NCI-H1436 treated with DMSO at 0.1 percent for 48 hours (cell line): ENCODE measurements around the gene DIP2C.
"Not testable (repeated sequence)": the region's sequence is repeated elsewhere in the genome, so short reads cannot be mapped to it uniquely, and the experiment has no call there.

Source experiments
- DNase-seq: peaks from one replicate; lab custom pipeline; 2025; lab: John Stamatoyannopoulos, UW

The DIP2C gene

DNA sequence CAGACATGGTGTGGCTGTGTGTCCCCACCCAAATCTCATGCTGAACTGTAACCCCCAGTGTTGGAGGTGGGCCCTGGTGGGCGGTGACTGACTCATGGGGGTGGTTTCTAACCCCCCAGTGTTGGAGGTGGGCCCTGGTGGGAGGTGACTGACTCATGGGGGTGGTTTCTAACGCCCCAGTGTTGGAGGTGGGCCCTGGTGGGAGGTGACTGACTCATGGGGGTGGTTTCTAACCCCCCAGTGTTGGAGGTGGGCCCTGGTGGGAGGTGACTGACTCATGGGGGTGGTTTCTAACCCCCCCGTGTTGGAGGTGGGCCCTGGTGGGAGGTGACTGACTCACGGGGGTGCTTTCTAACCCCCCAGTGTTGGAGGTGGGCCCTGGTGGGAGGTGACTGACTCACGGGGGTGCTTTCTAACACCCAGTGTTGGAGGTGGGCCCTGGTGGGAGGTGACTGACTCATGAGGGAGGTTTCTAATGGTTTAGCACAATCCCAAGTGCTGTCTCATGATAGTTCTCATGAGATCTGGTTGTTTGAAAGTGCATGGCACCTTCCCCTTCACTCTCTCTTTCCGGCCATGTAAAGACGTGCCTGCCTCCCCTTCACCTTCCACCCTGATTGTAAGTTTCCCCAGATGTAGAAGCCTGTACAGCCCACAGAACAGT lies 78.7 kb downstream of the DIP2C start:
- DNase-seq: not testable (repeated sequence)

DNA sequence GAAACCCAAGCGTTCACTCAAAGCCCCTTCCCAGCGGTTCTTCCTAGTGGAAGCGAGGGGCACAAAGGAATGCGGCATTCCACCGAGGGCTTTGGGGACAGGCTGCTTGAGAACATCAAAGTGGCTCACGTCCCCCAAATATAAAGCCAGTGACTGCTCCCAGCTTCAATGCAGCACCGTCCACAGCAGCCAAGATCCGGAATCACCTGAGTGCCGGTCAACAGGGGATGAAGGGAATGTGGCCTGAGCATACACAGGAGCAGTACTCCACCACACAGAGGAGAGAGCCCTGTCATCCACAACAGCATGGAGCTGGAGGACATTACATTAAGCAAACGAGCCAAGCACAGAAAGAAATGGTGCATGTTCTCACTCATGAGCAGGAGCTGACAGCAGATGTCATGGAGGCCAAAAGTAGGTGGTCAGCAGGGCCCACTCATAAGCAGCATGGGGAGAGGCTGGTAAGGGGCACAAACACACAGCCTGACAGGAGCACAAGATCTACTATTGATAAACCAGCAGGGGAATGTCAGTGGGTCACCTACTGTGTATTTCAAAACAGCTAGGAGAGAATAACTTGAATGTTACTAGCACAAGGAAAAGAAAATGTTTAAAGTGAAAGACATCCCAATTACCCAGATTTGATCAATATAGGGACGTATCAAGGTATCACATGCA lies 79.5 kb downstream of the DIP2C start:
- DNase-seq: no peak

DNA sequence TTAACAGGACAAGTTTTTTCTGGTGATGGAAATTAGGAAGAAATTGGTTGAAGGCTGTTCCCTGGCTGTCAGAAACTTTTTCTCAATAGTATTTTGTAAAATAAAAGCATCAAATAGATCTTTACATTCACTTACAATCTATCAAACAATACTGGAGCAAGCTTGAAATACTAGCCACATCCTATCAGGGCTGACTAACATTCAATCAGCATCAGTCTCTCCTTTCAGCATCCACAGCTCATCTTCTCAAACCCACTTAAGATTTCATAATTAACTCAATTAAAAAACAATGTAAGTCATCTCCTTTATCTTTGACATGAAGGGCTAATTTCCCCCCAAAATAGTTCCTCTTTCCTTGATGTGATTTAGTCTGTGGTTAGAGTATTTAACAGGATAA lies 80.2 kb downstream of the DIP2C start:
- DNase-seq: no peak

DNA sequence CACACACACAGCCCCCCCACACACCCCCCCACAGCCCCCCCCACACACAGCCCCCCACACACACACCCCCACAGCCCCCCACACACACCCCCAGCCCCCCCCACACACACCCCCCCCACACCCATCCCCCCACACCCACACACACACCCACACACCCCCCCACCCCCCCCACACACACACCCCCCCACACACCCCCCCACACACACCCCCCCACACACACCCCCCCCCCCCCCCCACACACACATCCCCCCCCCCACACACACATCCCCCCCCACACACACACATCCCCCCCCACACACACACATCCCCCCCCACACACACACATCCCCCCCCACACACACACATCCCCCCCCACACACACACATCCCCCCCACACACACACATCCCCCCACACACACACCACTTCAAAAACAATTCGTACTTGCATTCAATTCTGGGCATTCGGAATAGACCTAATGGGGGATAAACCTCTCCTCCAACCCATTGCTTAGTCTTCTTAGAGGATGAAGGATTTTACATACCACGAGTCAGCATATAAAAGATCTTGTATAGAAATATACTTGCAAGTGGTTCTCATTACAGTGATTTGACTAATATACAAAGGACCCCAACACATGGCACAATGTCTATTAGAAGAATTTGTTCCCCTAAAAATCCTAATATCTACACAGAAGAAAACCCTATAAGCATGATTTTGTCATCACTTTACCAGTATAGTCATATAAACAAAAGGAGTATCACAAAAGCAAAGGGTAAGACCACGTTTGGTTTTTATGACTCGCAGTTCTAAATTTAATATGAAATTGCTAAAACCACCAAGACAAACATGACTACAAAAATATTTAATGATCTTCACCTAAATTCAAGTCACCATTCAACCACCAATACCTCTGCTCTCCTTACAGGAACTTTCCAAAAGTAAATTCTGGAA lies 80.9 kb downstream of the DIP2C start:
- DNase-seq: no peak

DNA sequence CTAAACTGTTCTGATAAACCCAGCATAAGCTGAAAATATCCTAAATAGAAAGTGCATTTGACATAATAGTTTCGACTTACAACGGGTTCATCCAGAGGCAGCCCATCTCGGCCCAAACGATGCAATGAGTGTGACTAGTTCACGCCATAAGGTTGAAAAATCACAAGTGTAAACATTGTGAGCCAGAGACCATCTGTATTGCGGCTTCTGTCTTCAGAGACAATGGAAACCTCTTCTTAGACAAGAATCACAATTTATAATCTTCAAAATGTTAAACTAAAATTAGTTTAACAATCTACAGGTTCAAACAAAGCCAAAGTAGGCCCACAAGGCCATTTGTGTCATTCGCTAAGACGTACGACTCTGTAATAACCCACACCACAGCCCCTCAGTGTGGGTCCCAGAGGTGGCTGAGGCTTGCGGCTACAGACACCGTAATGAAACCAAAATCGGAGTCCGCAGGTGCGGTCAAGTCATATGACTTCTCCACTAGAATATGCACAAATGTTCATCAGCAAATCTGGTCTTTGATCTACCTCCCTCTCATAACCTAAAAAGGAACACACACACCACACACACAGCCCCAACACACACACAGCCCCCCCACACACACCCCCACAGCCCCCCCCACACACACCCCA lies 81.8 kb downstream of the DIP2C start:
- no peak for DNase-seq

DNA sequence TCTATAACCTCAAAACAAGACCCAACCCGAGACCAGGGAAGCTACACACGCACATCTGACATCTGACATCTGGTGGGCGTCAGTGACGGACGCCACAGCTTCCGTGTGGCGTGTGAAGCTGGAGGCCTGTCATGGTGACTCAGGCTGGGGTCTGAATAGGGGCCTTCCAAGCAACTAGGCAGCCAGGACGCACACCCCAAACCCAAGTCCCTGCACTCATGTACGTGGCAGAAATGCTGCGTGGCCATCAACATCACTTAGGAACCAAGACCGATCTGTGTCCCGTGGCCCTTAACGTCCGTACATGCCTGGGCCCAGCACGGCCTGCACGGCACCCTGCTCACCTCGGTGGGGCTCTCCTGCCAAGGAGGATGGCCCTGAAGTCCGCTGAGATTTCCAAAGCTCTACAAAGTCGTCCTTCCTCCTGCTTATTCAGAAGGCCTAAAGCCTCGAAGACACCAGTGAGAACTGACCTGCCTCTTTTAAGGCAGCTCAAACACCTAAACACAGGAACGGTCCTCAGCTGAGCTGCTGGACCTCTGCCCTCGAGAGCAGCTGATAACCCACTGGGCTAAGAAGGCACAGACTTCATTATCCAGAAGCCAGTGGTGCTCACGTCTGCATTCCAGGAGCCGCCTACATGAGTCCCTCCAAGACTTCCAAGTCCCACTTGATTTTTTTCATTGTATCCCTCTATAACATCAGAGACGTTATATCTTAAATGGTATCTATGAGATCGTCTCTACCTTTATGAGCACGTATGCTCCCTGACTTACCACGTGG lies 82.5 kb downstream of the DIP2C start:
- no peak for DNase-seq

DNA sequence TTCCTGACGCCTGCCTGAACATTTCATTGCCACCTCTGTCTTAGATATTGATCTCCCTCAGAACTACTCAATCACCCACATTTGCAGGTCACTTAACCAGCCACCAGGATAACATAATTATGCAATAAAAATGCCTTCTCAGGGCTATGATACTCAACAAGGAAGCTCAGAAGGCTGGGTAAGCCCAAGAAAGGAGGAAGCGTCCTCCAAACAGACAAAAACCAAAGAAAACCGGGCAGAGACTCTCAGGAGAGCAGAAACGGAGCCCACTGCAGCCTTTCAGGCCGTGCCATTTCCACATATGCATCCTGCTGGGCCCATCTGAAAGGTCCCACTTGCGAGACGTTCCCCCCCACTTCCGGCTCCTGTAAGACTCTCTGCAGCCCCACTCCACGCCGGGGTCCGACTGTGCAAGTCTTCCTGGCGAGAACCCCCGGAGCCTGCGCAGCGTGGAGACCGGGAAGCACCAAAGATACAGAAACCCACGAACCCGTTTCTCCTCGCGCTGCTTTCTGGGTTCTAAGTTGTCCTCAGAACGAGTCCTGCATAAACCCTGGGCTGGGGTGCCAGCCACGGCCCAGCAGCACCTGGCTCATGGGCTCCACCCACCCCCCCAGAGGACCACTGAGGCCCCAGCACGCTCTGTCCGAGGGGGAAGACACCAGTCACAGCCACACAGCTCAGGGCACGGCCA lies 83.7 kb downstream of the DIP2C start:
- DNase-seq: no peak

DNA sequence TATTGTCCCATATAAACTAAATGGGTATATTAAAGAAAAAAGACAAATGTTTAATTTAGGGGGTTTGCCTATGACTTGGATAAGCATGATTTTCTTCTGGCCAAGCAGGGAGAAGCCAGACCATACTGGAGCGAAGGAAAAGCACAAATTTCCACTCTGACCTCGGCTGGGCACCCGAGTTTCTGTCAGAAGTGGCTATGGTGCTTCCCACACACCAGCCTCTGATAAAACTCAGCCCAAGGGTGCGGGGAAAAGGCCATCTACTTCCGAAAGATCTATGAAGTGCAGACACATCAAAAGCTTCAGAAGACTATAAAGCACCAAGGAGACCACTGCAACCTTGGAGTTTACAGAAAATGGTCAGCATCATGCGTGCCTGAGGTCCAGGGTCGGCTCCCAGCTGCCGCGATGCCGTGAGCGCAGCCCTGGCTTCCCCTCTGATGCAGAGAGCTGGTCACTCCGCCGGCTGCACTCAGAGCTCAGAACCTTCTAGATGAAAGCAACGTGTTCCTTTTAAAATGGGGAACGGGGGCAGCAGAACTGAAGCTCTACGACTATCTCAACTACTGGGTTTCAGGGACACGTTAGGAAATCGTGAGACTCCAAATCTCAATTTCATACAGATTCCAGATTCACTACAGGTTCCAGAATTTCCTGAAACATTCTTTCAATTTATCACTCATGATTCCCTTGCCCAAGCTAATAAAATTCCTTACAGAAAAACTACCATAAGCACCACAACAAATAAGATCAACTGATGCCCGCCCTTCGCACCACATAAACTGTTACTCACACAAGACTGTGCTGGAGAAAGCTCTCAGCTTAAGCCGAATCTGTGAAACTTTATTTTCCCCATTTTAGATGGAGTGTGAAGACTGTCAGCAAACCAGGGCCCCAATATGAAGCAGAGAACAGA lies 84.5 kb downstream of the DIP2C start:
- DNase-seq: no peak

DNA sequence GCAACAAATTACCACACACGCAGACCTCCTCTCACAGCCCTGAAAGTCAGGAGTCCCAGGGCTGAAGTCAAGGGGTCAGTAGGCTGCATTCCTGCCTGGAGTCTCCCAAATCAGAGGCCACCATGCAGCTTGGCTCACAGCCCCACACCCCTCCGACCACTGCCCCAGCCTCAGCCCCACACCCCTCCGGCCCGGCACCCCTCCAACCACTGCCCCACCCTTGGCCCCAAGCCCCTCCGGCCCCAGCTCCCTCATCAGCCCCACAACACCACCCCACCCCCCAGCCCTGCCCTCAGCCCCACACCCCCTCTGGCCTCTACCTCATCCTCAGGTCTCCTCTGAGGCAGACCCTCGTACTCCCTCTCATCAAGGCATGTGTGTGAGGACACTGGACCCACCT lies 85.7 kb downstream of the DIP2C start:
- no peak for DNase-seq

DNA sequence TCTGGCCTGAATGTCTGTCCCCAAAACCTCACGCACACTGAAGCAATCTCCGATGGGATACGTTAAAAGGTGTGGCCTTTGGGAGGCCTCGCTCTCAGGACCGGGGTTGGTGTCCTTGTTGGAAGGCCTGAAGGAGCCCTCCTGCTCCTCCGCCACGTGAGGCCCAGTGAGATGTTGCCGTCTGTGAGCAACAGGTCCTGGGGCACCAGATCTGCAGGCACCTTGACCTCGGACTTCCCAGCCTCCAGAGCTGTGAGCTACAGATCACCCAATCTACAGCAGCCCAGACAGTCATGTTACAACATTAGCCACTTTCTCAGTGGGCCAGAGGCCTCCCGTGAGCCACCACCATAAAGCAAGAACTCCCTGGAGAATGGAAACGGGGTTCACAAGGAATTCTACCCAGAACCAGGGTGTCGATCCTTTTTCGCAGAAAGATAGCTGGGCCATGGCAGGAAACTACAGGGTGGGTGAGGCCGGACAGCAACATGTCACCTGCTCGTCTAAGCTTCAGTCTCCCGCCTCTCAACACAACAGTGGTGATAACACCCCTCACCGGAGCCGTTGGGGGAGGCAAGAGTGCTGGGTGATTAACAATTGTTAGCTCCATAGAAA lies 87.0 kb downstream of the DIP2C start:
- DNase-seq: no peak

DNA sequence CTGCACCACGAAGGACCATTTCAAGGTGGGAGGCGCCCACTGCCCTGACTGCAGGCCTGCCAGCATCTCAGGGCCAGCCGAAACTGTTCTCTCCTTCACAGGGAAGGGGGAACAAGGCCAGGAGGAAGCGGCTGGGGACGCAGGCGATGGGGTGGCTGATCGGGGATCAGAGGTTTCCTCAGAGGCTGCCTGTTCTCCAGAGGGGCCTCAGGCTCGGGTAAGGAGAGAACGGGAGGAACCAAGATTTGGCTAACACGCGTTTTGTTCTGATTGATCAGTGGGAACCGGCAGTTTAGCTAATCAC lies 87.9 kb downstream of the DIP2C start:
- no peak for DNase-seq

DNA sequence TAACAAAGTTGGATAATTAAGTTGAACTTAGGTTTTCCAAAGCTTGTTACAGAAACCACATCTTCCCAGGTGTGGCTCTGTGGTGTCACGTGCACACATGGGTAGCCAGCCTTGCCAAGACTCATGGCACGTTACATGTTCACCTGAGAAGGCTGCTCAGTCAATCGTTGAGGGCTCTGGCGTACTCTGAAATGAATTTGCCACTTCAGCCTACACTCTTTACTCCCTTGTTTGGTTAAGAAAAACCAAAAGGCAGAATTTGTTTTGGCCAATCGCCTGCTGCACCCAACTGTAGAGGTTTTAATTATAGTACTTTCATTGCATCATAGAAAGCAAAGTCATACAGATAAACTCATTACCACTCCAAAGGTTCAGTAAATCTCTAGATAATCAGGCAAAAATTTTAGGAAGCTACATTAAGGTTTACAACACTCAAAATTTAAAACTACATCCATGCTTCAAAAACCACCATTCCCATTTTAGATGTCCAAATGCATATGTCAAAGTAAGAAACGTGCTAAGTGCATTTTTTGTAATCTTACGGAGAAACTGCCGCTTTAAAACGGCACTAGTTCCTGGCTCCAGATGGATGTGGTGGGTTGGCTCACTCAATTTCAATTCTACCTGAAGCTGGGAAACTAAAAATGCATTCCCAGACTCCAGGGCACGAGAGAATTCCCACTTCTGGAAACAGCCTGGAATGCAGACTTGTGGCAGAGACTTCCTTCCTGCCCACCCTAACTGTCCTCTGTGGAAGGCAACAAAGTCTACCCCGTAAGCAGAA lies 88.4 kb downstream of the DIP2C start:
- no peak for DNase-seq

DNA sequence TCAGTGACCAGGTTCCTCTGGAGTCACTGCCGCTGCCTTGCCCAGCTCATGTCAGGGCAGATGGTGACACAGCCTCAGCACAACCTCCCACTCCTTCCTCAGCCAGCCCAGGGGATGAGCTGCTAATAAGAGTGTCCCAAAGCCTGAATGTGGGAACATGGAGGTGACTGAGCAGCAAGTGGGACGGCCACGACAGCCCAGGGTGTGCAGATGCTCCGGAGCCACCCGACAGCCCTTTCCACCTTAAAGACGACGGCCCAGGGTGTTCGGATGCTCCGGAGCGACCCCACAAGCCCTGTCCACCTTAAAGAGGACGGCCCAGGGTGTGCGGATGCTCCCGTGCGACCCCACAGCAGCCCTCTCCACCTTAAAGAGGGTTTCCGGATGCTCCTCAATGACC lies 89.2 kb downstream of the DIP2C start:
- no peak for DNase-seq

DNA sequence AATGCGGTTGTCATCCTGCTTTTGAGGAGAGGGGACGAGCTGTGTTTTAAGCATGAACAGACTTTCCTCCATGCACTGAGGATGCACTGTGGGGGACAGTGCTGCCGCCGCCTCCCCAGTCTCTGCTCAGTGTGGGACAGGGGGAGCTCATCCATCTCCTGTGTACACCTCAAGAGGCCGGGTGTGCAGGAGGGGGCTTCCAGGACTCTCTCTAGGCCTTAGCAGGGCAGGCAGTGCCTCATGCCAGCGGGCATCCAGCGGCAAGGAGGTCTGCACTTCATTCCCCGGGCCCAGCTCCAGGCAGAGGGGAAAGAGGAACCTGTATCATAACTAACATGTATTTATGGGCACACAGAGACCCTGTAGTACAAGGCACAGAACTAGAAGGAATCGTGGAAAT lies 89.7 kb downstream of the DIP2C start:
- DNase-seq: no peak

DNA sequence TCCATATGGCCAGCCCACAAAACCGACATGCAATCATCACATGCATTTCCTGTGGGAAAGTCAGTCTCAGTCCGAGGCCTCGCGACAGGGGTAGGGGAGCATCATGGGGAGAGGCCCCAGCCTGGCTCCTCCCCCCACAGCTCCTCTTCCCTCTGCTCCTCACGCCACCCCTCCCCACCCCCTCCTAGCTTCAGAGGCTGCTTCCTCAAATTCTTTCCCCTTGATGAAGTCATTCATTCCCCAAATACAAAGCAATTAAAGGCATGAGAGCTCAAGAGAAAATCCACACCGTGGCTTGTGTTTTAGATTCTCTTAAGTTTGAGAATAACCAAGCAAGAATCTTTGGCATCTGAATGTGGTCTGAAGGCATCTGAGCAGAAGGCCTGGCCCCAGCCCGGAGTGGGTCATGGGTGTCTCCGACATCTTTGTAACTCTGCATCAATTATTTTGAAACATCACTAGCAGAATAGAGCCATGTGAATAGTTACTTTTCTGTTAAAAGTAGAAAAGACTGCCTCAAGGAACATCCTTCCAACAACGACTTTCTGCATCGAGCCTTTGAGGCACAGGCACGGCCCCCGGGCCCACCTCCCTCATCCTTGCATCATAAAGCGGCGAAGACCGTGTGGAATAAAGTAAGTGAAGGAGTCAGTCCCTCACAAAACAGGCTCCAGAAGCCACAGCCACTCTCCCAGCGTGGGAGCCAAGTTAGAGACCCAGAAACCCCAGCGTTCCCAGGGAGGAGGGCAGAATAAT lies 90.9 kb downstream of the DIP2C start:
- no peak for DNase-seq

DNA sequence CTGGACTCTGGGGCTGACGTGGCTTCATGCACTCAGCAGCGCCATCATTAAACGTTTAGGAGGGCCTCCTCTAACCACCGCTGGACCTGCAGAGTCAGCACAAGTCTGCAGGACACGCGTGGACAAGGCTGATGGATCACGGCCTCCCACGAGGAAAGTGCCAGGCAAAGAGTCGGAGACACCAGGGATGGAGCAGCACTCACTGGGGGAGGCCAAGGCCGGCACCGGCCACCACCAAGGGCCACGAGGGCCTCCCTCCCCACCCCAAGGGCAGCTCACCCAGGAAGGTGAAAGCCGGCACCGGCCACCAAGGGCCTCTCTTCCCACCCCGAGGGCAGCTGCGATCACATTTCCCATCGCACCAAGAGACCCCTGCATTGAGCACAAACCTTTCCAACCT lies 91.5 kb downstream of the DIP2C start:
- DNase-seq: no peak

DNA sequence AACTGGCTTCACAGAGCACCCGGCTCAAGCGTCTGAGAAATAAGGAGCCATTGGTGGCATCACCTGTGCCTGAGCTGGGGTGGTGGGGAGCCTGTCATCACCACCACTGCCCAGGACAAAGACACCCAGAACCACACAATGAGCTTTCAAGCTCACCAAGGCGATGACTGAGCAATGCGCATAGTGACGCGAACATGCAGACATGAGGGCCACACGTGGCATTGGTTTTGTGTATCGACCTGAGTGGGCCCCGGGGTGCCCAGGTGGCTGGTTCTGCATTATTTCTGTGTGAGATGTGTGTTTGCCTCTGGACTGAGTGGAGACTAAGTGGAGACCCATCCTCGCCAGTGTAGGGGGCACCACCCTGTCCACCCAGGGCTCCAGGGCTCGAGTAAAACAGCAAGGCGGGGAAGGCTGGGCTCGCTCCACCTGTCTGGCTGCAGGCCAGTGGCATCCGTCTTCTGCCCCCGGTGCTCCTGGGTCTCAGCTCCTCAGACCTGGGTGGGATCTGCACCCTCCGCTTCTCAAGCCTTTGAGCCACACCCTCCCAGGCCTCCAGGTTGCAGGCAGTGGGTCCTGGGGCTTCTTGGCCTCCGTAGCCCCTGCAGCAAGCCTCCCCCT lies 92.6 kb downstream of the DIP2C start:
- no peak for DNase-seq

DNA sequence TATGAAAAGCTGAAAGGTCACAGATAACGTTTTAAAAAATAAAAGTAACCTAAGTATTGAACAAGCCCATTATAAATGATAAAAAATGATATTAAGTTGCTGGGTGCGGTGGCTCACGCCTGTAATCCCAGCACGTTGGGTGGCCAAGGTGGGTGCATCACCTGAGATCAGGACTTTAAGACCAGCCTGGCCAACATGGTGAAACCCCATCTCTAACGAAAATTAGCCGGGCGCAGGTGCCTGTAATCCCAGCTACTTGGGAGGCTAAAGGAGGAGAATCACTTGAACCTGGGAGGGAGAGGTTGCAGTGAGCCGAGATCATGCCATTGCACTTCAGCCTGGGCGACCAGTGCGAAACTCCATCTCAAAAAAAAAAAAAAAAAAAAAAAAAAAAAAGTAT lies 93.3 kb downstream of the DIP2C start:
- DNase-seq: not testable (repeated sequence)
